HG03135 (cell line): Measurements from ENCODE around the gene RARRES2.
"Not testable (repeated sequence)": the region's sequence is repeated elsewhere in the genome, so short reads cannot be mapped to it uniquely, and the experiment has no call there.

Experiments
- ATAC-seq: cut with Tn5 transposase; IDR thresholded peaks from one replicate; pipeline ENCODE4 v1.9.1; 2021; ENCODE audit warnings: mild to moderate bottlenecking, moderate library complexity; ENCODE audit not compliant: unreplicated experiment

Gene RARRES2

GRCh38 chr7:150341263-150342120, at the start of gene RARRES2:
TSS of gene RARRES2 (minus strand) at chr7:150341629. CDS start at chr7:150340609, 1,020 bp downstream.
- no peak for ATAC-seq

GRCh38 chr7:150390205-150390604, 48.8 kb upstream of the RARRES2 start:
- no peak for ATAC-seq

GRCh38 chr7:150389532-150389816, 48.0 kb upstream of the RARRES2 start:
- ATAC-seq = no peak

- no peak for ATAC-seq
These were observed 47.5 kb upstream of the RARRES2 start for GRCh38 chr7:150388709-150389531.

GRCh38 chr7:150388306-150388705, 46.9 kb upstream of the RARRES2 start:
- no peak for ATAC-seq

GRCh38 chr7:150385884-150386283, 44.5 kb upstream of the RARRES2 start:
- not testable (repeated sequence) for ATAC-seq

GRCh38 chr7:150385302-150385723, 43.9 kb upstream of the RARRES2 start:
- ATAC-seq = no peak

GRCh38 chr7:150384406-150385301, 43.2 kb upstream of the RARRES2 start:
- ATAC-seq = no peak

GRCh38 chr7:150383710-150384397, 42.4 kb upstream of the RARRES2 start:
- ATAC-seq = no peak

GRCh38 chr7:150382844-150383225, 41.4 kb upstream of the RARRES2 start:
- ATAC-seq = no peak

- no peak for ATAC-seq
These were observed 40.9 kb upstream of the RARRES2 start for GRCh38 chr7:150382123-150382843.

- no peak for ATAC-seq
These were observed 40.3 kb upstream of the RARRES2 start for GRCh38 chr7:150381785-150382122.

GRCh38 chr7:150381096-150381495, 39.7 kb upstream of the RARRES2 start:
- no peak for ATAC-seq

GRCh38 chr7:150380463-150380862, 39.0 kb upstream of the RARRES2 start:
- ATAC-seq = no peak

- peak; percentile 20 for ATAC-seq
These were observed 38.3 kb upstream of the RARRES2 start for GRCh38 chr7:150379441-150380379.

- peak; percentile 79 for ATAC-seq
These were observed 37.5 kb upstream of the RARRES2 start, which contains the start of gene ZNF775 for GRCh38 chr7:150378853-150379440. TSS of gene ZNF775 (plus strand) at chr7:150379330. CDS start at chr7:150388471, 9,141 bp downstream.

- ATAC-seq = no peak
These were observed 36.9 kb upstream of the RARRES2 start for GRCh38 chr7:150378115-150378852.

- no peak for ATAC-seq
These were observed 36.2 kb upstream of the RARRES2 start for GRCh38 chr7:150377635-150378034.
